Measurements from ENCODE around the gene SEPTIN2. TPM values are rescaled to one million over a fixed set of nuclear protein-coding genes. Genes with fewer than 3 reads are reported as not detected.

The SEPTIN2 gene
- total and polyA plus RNA-seq, 2 donors (not counting 3 experiments of a cell fraction or from before 2014, with no cell fraction given), result 427 to 512 TPM

- H3K4me2 ChIP-seq (ENCODE audit: insufficient read depth, low read length), result no peak overlapping the region
- DNase-seq (ENCODE audit: low read depth, low spot score) (no peak), FAIRE-seq (no peak)
- H3K79me2 ChIP-seq (ENCODE audit: control insufficient read depth, insufficient read depth, low read length), result peaks cover 46% of the 10 kb centered on the region
- intact Hi-C loops (cut with micrococcal nuclease) (no loop called here), dilution Hi-C loops (cut with MboI; ENCODE audit: extremely low pct_ligation_motif_present, low sequenced_read_pairs) (no loop called here)
- CTCF ChIA-PET, result no interaction called here
- no TSS peak for BruUV-seq (replicated peaks)
- no peaks in the 10 kb centered on the region for H3K4me1 ChIP-seq (ENCODE audit: control insufficient read depth, extremely low read depth, insufficient read depth, low read length)
- no peak overlapping the region for H3K9ac ChIP-seq (replicated peaks; ENCODE audit: extremely low read depth, insufficient read depth, low read length)
- POLR2A ChIA-PET, result no interaction called here
- H4K20me1 ChIP-seq (replicated peaks; ENCODE audit: control insufficient read depth, extremely low read depth, insufficient read depth, low read length), result peaks cover 4% of the 10 kb centered on the region
- no peak overlapping the region for H2AFZ ChIP-seq (ENCODE audit: low read depth, low read length)
- H3K27ac ChIP-seq (ENCODE audit: insufficient read depth, low read depth, low read length), result no peak overlapping the region
- no peaks in the 10 kb centered on the region for H3K9me3 ChIP-seq (replicated peaks; ENCODE audit: control insufficient read depth, insufficient read depth, low read length)
- H3K36me3 ChIP-seq (ENCODE audit: control insufficient read depth in 2 of 2, extremely low read depth in 1 of 2, insufficient read depth in 2 of 2, low read length in 2 of 2), result peaks cover 20 to 26% of the 10 kb centered on the region in 2 experiments
- no peaks in the 10 kb centered on the region for H3K9me1 ChIP-seq (replicated peaks; ENCODE audit: control insufficient read depth, extremely low read depth, insufficient read depth, low read length)
- H3K27me3 ChIP-seq (ENCODE audit: control insufficient read depth in 2 of 2, insufficient read depth in 2 of 2, low read length in 2 of 2), result no peaks in the 10 kb centered on the region
- no peak overlapping the region for H3K4me3 ChIP-seq (replicated peaks in 1 of 3; ENCODE audit: insufficient read depth in 1 of 3, low read depth in 1 of 3, low read length in 3 of 3)
- TF ChIP-seq POLR2AphosphoS5 (IDR thresholded peaks at IDR 0.05; ENCODE audit: insufficient read depth, low read depth, low read length) (no peak), POLR2A (IDR thresholded peaks at IDR 0.05; ENCODE audit: low read depth, low read length) (no peak), FOS (IDR thresholded peaks at IDR 0.05; ENCODE audit: borderline replicate concordance, insufficient read depth, low read length) (no peak), JUN (IDR thresholded peaks at IDR 0.05; ENCODE audit: borderline replicate concordance, insufficient read depth, insufficient read length, low read depth) (no peak), CTCF (IDR thresholded peaks at IDR 0.05; ENCODE audit: extremely low read depth in 1 of 2, insufficient read depth in 1 of 2, low read depth in 1 of 2, low read length in 2 of 2) (no peak), EZH2 (IDR thresholded peaks at IDR 0.05; ENCODE audit: borderline replicate concordance, low read depth, low read length, severe bottlenecking) (no peak), GATA2 (IDR thresholded peaks at IDR 0.05; ENCODE audit: insufficient read depth, insufficient read length, low read depth, low read length) (no peak), MYC (IDR thresholded peaks at IDR 0.05; ENCODE audit: low read depth, low read length) (no peak), MAX (IDR thresholded peaks at IDR 0.05; ENCODE audit: insufficient read depth, insufficient read length) (no peak)
Observed at GRCh38 chr2:241329669-241330615, 14.2 kb downstream of the SEPTIN2 start.
